Measurements from ENCODE around the gene MCAM.

MCAM gene

GRCh38 chr11:119344291-119345010 is 27.5 kb upstream of the MCAM start:
- DNase-seq = no peak

- no peak for DNase-seq
Measured at GRCh38 chr11:119343726-119344125, 26.8 kb upstream of the MCAM start.

GRCh38 chr11:119342362-119343130 is 25.6 kb upstream of the MCAM start:
- DNase-seq = no peak

GRCh38 chr11:119342023-119342300 is 25.0 kb upstream of the MCAM start:
- no peak for DNase-seq

GRCh38 chr11:119341222-119342022 is 24.5 kb upstream of the MCAM start:
- DNase-seq = no peak

GRCh38 chr11:119340335-119341221 is 23.6 kb upstream of the MCAM start, which contains the start of gene C1QTNF5:
C1QTNF5 (minus strand) TSS chr11:119340883; CDS start chr11:119340397, 486 bp downstream.
- DNase-seq = no peak

- peak; percentile 36 for DNase-seq
Measured at GRCh38 chr11:119339589-119340334, 22.8 kb upstream of the MCAM start.

- no peak for DNase-seq
Measured at GRCh38 chr11:119338965-119339588, 22.1 kb upstream of the MCAM start.

DNA sequence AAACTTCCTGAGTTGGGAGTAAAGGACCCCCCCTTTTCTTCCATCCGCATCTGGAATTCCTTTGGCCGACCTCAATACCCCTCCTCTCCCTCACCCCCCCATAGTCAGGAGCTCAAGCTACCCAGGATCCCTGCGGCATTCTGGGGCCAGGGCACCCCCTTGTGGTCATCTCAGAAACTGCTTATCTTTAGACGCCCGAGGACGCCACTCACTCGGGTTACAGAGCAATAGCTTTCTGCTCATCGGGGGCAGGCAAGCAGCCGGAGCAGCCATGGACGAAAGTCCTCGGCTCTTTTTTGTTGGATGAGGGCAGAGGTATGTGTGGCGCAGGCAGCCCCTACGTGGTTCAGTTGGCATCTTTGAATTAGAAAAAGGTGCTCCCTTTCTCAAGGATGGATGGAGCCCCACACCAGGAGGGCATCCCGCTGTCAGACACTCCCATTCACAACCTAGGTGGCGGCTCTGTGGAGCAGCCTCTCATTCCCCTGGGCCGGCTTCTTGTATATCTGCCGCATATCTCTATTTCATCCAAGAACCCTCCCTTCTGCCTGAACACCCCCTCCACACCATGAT is 21.5 kb upstream of the MCAM start:
- peak; percentile 62 for DNase-seq

GRCh38 chr11:119337581-119338317 is 20.8 kb upstream of the MCAM start:
- no peak for DNase-seq

DNA sequence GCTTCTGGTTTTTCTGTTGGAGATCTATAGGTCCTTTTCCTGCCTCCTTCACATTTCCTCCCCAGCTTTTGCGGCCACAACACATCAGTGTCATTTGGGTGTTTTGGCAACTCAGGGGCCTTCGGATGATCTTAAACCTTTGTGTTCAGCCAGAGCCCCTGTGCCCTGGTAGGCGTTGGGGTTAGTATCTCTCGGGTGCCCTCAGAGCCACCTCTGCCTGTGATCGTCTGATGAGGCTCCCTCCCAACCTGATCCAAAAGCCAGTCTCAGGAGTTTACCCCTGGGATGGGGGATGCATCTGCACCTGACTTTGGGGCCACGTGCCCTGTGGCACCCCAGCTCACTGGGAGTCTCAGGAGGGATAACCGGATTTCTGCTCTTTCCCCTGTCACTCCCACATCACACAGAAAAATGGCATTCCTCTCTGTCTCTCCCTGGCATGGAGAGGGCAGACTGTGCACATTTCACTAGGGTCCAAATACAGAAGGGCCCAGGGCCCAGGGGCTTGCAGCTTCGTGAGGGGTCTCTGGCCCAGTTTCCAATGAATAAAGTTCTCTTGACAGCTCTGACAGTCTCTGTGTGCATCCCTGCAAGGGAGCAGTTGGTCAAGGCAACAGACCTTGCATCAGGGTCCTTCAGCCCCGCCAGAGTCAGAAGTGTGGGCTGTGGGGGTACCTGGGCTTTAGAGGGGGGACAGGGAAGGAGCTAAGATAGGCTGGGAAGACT is 20.0 kb upstream of the MCAM start:
- no peak for DNase-seq

DNA sequence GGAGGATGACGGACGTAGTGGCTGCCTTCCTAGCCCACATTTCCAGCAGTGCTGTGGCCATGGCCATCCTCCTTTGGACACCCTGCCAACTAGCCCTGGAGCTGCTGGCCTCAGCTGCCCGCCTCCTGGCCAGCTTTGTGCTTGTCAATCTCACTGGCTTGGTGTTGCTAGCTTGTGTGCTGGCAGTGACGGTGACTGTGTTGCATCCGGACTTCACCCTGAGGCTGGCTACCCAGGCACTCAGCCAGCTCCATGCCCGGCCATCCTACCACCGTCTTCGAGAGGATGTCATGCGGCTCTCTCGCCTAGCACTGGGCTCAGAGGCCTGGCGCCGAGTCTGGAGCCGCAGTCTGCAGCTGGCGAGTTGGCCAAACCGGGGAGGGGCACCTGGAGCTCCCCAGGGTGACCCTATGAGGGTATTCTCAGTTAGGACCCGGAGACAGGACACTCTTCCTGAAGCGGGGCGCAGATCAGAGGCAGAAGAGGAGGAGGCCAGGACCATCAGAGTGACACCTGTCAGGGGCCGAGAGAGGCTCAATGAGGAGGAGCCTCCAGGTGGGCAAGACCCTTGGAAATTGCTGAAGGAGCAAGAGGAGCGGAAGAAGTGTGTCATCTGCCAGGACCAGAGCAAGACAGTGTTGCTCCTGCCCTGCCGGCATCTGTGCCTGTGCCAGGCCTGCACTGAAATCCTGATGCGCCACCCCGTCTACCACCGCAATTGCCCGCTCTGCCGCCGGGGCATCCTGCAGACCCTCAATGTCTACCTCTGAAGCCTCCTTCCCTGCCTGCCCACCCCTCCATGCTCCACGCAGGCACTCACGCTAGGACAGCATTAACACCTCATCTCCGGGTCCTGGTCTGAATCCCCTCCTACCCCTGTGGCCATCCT is 19.0 kb upstream of the MCAM start:
- no peak for DNase-seq

GRCh38 chr11:119335091-119335654 is 18.2 kb upstream of the MCAM start:
- no peak for DNase-seq

DNA sequence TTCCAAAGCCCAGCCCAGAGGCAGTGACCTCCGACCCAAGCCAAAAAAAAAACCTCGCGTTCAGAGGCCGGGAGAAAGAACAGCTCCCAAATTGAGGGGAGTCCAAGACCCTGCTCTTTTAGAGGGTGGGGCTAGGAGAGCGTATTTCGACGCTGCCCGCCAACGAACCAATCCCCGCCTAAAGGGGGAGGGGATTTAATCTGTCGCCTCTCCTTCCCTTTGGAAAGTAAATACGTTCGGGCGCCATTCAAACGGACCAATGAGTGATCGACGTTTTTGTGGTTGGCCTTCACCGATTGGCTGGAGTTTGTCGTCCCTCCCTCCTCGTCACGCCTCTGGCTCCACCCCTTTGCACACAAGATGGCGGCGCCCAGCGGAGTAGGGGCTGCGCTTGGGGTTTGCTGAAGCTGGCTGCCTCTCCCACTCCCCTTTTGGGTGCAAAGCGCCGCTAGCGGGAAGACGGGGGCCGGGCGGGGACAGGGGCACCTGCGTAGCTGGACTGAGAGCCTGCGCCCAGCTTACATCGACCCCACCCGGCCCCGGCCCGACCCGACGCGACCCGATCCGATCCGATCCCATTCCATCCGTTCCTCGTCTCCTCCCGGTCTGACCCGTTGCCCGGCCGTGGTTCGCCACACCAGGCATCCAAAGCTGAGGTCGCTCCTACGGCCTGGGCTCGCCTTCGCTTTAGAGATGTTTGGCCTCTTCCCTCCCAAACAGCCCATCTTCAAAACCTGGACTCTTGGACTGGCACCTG is 17.4 kb upstream of the MCAM start, which contains the start of gene RNF26:
Gene RNF26 (plus strand): TSS at position 354 of the 757 bp plus-strand sequence. CDS start 596 bp downstream, outside the sequence.
- DNase-seq = peak; percentile 87

- DNase-seq = no peak
Measured at GRCh38 chr11:119332111-119332765, 15.3 kb upstream of the MCAM start.

GRCh38 chr11:119330237-119330636 is 13.3 kb upstream of the MCAM start:
- DNase-seq = no peak

GRCh38 chr11:119329320-119329719 is 12.4 kb upstream of the MCAM start:
- DNase-seq = no peak
